KMS-11 (cell line): ENCODE data around the gene TRIM21.
"Not testable (repeated sequence)": the region's sequence is repeated elsewhere in the genome, so short reads cannot be mapped to it uniquely, and the experiment has no call there.

Source experiments
- H2AFZ ChIP-seq: fragments of 200-600 bp; sonication (generic); 2 replicates; pipeline ENCODE4 v1.6.1; 2016; ENCODE audit warnings: antibody characterized with exemption, mixed run types, low read depth
- H3K27ac ChIP-seq: fragments of 200-600 bp; sonication (generic); 2 replicates; pipeline ENCODE4 v1.6.1; 2016; ENCODE audit warnings: mild to moderate bottlenecking, mixed run types
- H3K27me3 ChIP-seq: fragments of 200-600 bp; sonication (generic); 2 replicates; pipeline ENCODE4 v1.6.1; 2017; ENCODE audit warnings: mild to moderate bottlenecking, low read depth, mixed run types, moderate library complexity; ENCODE audit not compliant: insufficient read depth
- H3K36me3 ChIP-seq: fragments of 200-600 bp; sonication (generic); 2 replicates; pipeline ENCODE4 v1.6.1; 2017; ENCODE audit warnings: mild to moderate bottlenecking, mixed run types; ENCODE audit not compliant: insufficient read depth
- H3K4me1 ChIP-seq: fragments of 200-600 bp; sonication (generic); 2 replicates; pipeline ENCODE4 v1.6.1; 2016; ENCODE audit warnings: mild to moderate bottlenecking, low read depth, mixed run types; ENCODE audit not compliant: poor library complexity, severe bottlenecking
- H3K4me2 ChIP-seq: fragments of 200-600 bp; sonication (generic); 2 replicates; pipeline ENCODE4 v1.7.0; 2016; ENCODE audit warnings: mild to moderate bottlenecking, mixed run types
- H3K4me3 ChIP-seq: fragments of 200-600 bp; sonication (generic); IDR thresholded peaks from 2 replicates; pipeline ENCODE4 v1.6.1; 2017; ENCODE audit warnings: low read depth, low read length, mixed read lengths; ENCODE audit not compliant: insufficient read depth
- H3K79me2 ChIP-seq: fragments of 200-600 bp; sonication (generic); 2 replicates; pipeline ENCODE4 v1.6.1; 2016; ENCODE audit warnings: low read depth, mixed run types; ENCODE audit not compliant: insufficient read depth
- H3K9ac ChIP-seq: fragments of 200-600 bp; sonication (generic); 2 replicates; pipeline ENCODE4 v1.6.1; 2016; ENCODE audit warnings: mild to moderate bottlenecking, mixed run types
- H4K20me1 ChIP-seq: fragments of 200-600 bp; sonication (generic); 2 replicates; pipeline ENCODE4 v1.6.1; 2016; ENCODE audit warnings: mild to moderate bottlenecking, mixed run types; ENCODE audit not compliant: insufficient read depth
- TF ChIP-seq, protein P1 (sequence below): fragments of 200-600 bp; sonication (generic); conservative IDR thresholded peaks from 2 replicates; pipeline ENCODE4 v1.6.1; 2017; ENCODE audit warnings: low read depth, mild to moderate bottlenecking, antibody characterized with exemption, low read length, moderate library complexity, mixed read lengths

Gene TRIM21

DNA sequence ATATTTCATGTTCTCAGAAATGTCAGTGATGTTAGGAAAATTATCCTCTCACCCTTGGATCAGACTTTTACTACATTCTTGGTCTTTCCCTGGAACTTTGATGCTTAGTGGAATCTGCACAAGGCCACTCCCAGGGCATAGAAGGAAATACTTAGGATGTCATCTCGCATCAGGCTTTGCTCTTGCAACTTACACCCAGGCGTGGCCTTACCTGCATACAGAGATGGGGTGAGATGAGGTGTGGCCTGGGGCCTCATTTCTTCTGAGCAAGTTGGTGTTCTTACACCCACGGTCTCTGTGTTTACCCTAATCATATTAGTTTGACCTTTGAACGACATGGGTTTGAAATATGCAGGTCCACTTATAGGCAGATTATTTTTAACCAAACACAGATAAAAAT is 36.5 kb upstream of the TRIM21 start:
- Histone ChIP-seq H3K4me3 (no peak overlapping the region), H2AFZ (no peak overlapping the region), H3K4me1 (no peaks in the 10 kb centered on the region), H4K20me1 (no peaks in the 10 kb centered on the region), H3K79me2 (no peaks in the 10 kb centered on the region), H3K27ac (no peak overlapping the region), H3K36me3 (no peaks in the 10 kb centered on the region), H3K27me3 (no peaks in the 10 kb centered on the region), H3K9ac (no peak overlapping the region), H3K4me2 (no peak overlapping the region)
- TF ChIP-seq, protein P1, sequence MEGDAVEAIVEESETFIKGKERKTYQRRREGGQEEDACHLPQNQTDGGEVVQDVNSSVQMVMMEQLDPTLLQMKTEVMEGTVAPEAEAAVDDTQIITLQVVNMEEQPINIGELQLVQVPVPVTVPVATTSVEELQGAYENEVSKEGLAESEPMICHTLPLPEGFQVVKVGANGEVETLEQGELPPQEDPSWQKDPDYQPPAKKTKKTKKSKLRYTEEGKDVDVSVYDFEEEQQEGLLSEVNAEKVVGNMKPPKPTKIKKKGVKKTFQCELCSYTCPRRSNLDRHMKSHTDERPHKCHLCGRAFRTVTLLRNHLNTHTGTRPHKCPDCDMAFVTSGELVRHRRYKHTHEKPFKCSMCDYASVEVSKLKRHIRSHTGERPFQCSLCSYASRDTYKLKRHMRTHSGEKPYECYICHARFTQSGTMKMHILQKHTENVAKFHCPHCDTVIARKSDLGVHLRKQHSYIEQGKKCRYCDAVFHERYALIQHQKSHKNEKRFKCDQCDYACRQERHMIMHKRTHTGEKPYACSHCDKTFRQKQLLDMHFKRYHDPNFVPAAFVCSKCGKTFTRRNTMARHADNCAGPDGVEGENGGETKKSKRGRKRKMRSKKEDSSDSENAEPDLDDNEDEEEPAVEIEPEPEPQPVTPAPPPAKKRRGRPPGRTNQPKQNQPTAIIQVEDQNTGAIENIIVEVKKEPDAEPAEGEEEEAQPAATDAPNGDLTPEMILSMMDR: no peak

DNA sequence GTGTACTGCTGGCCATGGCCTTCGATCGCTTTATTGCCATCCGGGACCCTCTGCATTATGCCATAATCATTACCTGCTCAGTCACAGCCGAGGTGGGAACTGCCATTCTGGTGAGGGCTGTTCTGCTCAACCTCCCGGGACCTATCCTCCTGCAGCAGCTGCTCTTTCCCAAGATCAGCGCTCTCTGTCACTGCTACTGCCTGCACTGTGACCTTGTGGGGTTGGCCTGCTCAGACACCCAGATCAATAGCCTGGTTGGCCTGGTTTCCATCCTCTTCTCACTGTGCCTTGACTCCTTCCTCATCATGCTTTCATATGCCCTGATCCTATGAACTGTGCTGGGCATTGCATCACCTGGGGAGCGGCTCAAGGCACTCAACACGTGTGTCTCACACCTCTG is 24.9 kb upstream of the TRIM21 start:
- no peak overlapping the region for H3K9ac ChIP-seq
- H3K4me1 ChIP-seq: no peaks in the 10 kb centered on the region
- H3K36me3 ChIP-seq: no peaks in the 10 kb centered on the region
- H4K20me1 ChIP-seq: no peaks in the 10 kb centered on the region
- no peak overlapping the region for H2AFZ ChIP-seq
- H3K27ac ChIP-seq: no peak overlapping the region
- TF ChIP-seq, protein P1: no peak
- no peak overlapping the region for H3K4me3 ChIP-seq
- no peaks in the 10 kb centered on the region for H3K27me3 ChIP-seq
- no peak overlapping the region for H3K4me2 ChIP-seq
- H3K79me2 ChIP-seq: no peaks in the 10 kb centered on the region

DNA sequence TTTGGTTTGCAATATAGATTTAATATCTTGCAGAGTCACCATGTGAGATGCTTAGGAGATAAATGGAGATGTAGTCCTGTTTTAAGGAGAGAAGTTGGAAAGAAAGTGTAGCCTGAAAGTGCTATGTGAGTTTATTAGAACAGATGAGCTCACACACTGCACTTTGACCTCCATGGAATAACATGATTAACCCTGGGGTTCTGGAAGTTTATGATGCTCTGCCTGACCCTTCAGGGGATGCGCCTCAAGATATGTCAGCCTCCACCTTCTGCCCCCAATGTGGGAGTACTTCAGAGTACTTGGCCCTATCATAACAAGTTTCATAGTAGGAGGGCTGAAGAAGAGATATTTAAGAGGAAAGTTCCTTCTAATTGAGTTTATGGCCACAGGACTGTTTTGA is 23.3 kb upstream of the TRIM21 start:
- Histone ChIP-seq H3K4me2 (no peak overlapping the region), H3K36me3 (no peaks in the 10 kb centered on the region), H3K9ac (no peak overlapping the region), H3K4me3 (no peak overlapping the region), H3K79me2 (no peaks in the 10 kb centered on the region), H3K27ac (no peak overlapping the region), H3K27me3 (no peaks in the 10 kb centered on the region), H4K20me1 (no peaks in the 10 kb centered on the region), H2AFZ (no peak overlapping the region), H3K4me1 (no peaks in the 10 kb centered on the region)
- TF ChIP-seq, protein P1: no peak

DNA sequence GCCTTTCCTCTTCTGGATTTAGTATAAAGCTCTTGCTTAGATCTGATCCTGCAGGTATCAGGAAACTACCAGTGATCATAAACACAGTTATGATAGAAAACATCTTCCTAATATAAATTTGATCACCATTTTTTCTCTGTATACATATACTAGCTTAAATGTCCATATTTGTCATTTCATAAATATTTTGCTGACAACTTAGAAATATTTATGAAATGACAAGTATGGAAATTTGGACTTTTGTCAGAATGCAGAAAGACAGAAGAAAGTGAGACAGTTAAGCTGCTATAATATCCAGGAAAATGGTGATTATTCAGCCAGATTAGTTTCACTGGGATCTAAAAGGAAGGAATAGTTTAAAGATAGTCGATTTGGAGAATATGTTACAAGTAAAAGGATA is 22.8 kb upstream of the TRIM21 start:
- Histone ChIP-seq H3K4me3 (no peak overlapping the region), H3K4me2 (no peak overlapping the region), H3K36me3 (no peaks in the 10 kb centered on the region), H3K27me3 (no peaks in the 10 kb centered on the region), H3K27ac (no peak overlapping the region), H2AFZ (no peak overlapping the region), H4K20me1 (no peaks in the 10 kb centered on the region), H3K79me2 (no peaks in the 10 kb centered on the region), H3K4me1 (no peaks in the 10 kb centered on the region), H3K9ac (no peak overlapping the region)
- TF ChIP-seq, protein P1: no peak

DNA sequence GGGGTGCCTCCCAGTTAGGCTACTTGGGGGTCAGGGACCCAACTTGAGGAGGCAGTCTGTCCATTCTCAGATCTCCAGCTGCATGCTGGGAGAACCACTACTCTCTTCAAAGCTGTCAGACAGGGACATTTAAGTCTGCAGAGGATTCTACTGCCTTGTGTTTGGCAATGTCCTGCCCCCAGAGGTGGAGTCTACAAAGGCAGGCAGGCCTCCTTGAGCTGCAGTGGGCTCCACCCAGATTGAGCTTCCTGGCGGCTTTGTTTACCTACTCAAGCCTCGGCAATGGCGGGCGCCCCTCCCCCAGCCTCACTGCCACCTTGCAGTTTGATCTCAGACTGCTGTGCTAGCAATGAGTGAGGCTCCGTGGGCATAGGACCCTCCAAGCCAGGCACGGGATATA is 12.7 kb upstream of the TRIM21 start:
- H3K4me3 ChIP-seq: not testable (repeated sequence)

More for the DNA sequence above, 12.7 kb upstream of the TRIM21 start:
- H3K9ac ChIP-seq, H3K27ac ChIP-seq, H4K20me1 ChIP-seq, H3K4me1 ChIP-seq, H3K79me2 ChIP-seq, H3K36me3 ChIP-seq, H2AFZ ChIP-seq, H3K27me3 ChIP-seq, H3K4me2 ChIP-seq: not testable (repeated sequence)
